Mucosa of stomach (tissue), 1 donor: ENCODE measurements around the gene RAP1GAP2.
A peak's percentile ranks its signal among the peaks of the same experiment; 100 is the strongest.

Experiments
- H3K27me3 ChIP-seq: one replicate; pipeline ENCODE4 v1.7.0; 2013; ENCODE audit warnings: mild to moderate bottlenecking, low read length; ENCODE audit not compliant: control insufficient read depth, insufficient read depth
- H3K36me3 ChIP-seq: one replicate; pipeline ENCODE4 v1.7.0; 2013; ENCODE audit warnings: low read length; ENCODE audit not compliant: control insufficient read depth, insufficient read depth
- H3K4me1 ChIP-seq: one replicate; pipeline ENCODE4 v1.7.0; 2013; ENCODE audit warnings: mild to moderate bottlenecking, low read length; ENCODE audit not compliant: control insufficient read depth, insufficient read depth
- H3K4me3 ChIP-seq: one replicate; pipeline ENCODE4 v1.7.0; 2013; ENCODE audit warnings: low read length
- H3K9ac ChIP-seq: one replicate; pipeline ENCODE4 v1.7.0; 2013; ENCODE audit warnings: mild to moderate bottlenecking, low read length, moderate library complexity
- H3K9me3 ChIP-seq: one replicate; pipeline ENCODE4 v1.7.0; 2013; ENCODE audit warnings: mild to moderate bottlenecking, low read length, moderate library complexity; ENCODE audit not compliant: control insufficient read depth
- donor health status: Pancreatic carcinoma.

RAP1GAP2 gene

GRCh38 chr17:2964028-2964356, 167.8 kb downstream of the RAP1GAP2 start:
- H3K4me1 ChIP-seq, result peaks cover 44% of the 10 kb centered on the region
- H3K4me3 ChIP-seq, result no peak overlapping the region
- no peaks in the 10 kb centered on the region for H3K9me3 ChIP-seq
- no peaks in the 10 kb centered on the region for H3K36me3 ChIP-seq
- H3K27me3 ChIP-seq, result no peaks in the 10 kb centered on the region
- no peak overlapping the region for H3K9ac ChIP-seq

GRCh38 chr17:2964370-2964769, 168.1 kb downstream of the RAP1GAP2 start:
- Histone ChIP-seq H3K4me1 (peaks cover 41% of the 10 kb centered on the region), H3K27me3 (no peaks in the 10 kb centered on the region), H3K9ac (no peak overlapping the region), H3K36me3 (no peaks in the 10 kb centered on the region), H3K4me3 (no peak overlapping the region), H3K9me3 (no peaks in the 10 kb centered on the region)

DNA sequence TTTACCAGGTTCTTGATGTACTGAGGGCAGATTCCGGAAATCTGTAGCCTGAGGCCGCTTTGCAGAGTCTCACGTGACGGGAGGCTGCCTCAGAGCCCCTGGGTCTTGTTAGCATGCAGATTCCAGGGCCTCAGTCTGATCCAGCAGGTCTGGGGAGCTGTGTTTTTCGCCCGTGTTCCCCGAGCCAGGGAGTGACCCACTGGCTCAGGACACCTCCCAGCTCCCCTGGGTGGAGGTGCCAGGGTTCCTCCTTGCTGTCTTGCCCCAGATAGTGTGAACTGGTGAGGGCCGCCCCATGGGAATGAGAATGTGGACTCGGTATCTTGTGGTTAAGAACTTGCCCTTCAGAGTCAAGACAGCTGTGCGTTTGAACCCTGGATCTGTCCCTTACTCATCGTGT, 168.6 kb downstream of the RAP1GAP2 start:
- Histone ChIP-seq H3K9ac (no peak overlapping the region), H3K9me3 (no peaks in the 10 kb centered on the region), H3K36me3 (no peaks in the 10 kb centered on the region), H3K27me3 (no peaks in the 10 kb centered on the region), H3K4me3 (no peak overlapping the region), H3K4me1 (peaks cover 36% of the 10 kb centered on the region)

DNA sequence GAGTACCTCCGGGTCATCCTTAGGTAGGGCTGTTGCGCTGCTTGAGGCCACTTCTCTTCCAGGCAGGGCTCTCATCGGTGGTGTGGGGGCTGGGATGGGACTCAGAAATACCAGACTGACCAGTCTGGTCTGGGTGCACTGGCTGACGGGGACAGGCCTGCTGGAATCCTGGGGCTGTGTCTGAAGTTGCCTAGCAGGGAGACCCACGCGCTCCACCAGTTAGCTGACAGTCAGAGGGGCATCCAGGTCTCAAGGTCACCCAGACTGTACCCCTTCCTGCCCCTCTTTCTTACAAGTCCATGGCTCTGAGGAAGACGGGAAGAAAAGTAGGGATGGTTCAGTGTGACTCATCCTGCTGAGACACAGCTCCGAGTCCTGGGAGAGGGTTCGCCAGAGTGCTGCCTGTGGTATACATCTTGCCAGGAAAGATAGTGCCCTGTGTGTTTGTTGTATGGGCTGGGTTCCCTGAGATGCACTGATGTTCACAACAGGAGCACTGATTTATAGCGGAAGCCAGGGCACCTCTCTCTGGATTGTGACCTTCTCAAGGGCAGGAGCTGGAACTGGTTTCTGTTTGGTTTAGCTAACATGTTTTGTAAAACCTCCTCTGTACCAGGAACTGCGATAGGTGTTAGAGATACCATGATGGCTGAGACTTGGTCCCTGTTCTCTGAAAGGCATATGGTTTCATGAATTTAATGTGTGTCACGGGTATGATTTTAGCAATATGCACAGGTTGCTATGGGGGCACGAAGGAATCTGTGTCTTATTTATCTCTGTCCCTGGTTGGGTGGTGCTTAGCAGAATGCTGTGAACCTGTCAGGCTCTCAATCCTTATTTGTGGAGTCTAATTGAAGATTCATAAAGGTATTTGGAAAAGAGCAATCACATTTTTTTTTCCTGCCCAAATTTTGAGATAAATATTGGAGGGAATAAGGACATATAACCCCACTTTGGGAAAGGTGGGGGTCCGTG, 169.7 kb downstream of the RAP1GAP2 start:
- H3K4me1 ChIP-seq, result peaks cover 25% of the 10 kb centered on the region
- H3K36me3 ChIP-seq, result no peaks in the 10 kb centered on the region
- H3K4me3 ChIP-seq, result no peak overlapping the region
- H3K9ac ChIP-seq, result peak overlapping the region; percentile 25
- H3K9me3 ChIP-seq, result no peaks in the 10 kb centered on the region
- H3K27me3 ChIP-seq, result no peaks in the 10 kb centered on the region

- H3K9me3 ChIP-seq, result no peaks in the 10 kb centered on the region
- no peak overlapping the region for H3K4me3 ChIP-seq
- no peak overlapping the region for H3K9ac ChIP-seq
- peaks cover 19% of the 10 kb centered on the region for H3K4me1 ChIP-seq
- no peaks in the 10 kb centered on the region for H3K36me3 ChIP-seq
- H3K27me3 ChIP-seq, result no peaks in the 10 kb centered on the region
Observed at GRCh38 chr17:2967515-2967914, 171.3 kb downstream of the RAP1GAP2 start.

DNA sequence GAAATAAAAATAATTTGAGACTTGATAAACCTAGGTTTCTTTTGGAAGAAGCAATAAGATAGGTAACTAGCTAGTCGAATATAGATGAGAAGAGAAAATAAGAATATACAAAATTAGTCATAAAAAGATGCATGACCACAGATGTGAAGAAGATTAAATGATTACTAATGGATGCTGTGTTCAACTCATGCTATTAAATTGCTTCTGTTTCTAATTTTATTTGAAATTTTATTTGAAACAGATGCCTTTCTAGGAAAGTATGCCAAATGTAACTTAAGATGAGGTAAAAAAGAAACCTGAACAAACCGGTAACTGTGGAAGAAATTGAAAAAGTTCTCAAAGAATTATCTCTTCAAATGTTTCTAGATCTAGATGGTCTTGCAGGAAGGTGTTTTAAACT, 175.6 kb downstream of the RAP1GAP2 start:
- no peaks in the 10 kb centered on the region for H3K9me3 ChIP-seq
- H3K36me3 ChIP-seq, result no peaks in the 10 kb centered on the region

DNA sequence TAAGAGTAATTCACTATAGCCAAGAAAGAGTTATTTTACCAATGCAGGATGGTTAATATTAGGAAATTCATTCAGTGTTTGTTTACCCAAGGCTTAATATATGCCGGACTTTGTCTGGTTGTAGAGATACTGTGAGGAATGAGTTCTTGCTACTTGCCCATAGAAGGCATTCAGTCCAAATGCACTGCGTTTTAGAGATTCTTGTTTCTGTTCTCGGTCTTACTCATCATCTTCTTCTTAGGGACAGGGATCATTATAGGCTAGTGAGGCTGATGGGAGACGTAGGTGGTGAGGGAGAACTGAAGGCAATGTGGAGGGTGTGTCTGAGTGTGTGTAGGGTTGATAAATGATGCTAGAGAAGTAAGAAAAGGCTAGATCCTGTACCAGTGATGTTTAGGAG, 176.5 kb downstream of the RAP1GAP2 start:
- Histone ChIP-seq H3K36me3 (no peaks in the 10 kb centered on the region), H3K27me3 (no peaks in the 10 kb centered on the region), H3K9ac (no peak overlapping the region), H3K4me3 (no peak overlapping the region), H3K4me1 (no peaks in the 10 kb centered on the region), H3K9me3 (no peaks in the 10 kb centered on the region)

More for the DNA sequence above, 175.6 kb downstream of the RAP1GAP2 start:
- H3K27me3 ChIP-seq, result no peaks in the 10 kb centered on the region
- H3K9ac ChIP-seq, result no peak overlapping the region
- H3K4me1 ChIP-seq, result no peaks in the 10 kb centered on the region
- H3K4me3 ChIP-seq, result no peak overlapping the region

GRCh38 chr17:2974347-2974746, 178.1 kb downstream of the RAP1GAP2 start:
- no peak overlapping the region for H3K9ac ChIP-seq
- H3K4me3 ChIP-seq, result no peak overlapping the region
- H3K27me3 ChIP-seq, result no peaks in the 10 kb centered on the region
- H3K9me3 ChIP-seq, result no peaks in the 10 kb centered on the region
- no peaks in the 10 kb centered on the region for H3K36me3 ChIP-seq
- H3K4me1 ChIP-seq, result no peaks in the 10 kb centered on the region

GRCh38 chr17:2975469-2975958, 179.3 kb downstream of the RAP1GAP2 start:
- Histone ChIP-seq H3K4me1 (no peaks in the 10 kb centered on the region), H3K9ac (peak overlapping the region; percentile 65), H3K36me3 (no peaks in the 10 kb centered on the region), H3K27me3 (no peaks in the 10 kb centered on the region), H3K4me3 (no peak overlapping the region), H3K9me3 (no peaks in the 10 kb centered on the region)

DNA sequence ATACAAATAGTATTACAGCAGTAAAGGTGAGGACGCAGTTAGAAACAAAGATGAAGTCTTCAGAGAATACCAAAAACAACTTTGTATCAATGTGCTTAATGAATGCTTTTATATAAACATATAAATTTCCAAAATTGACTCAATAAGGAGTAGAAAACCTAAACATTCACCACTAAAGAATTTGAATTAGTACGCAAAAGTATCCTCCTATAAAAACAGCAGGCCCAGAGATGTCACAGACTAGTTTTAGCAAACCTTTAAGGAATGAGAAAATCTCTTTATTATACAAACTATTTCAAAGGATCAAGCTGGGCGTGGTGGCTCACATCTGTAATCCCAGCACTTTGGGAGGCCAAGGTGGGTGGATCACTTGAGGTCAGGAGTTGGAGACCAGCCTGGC, 180.9 kb downstream of the RAP1GAP2 start:
- Histone ChIP-seq H3K9ac (no peak overlapping the region), H3K4me1 (no peaks in the 10 kb centered on the region), H3K27me3 (no peaks in the 10 kb centered on the region), H3K9me3 (no peaks in the 10 kb centered on the region), H3K36me3 (no peaks in the 10 kb centered on the region), H3K4me3 (no peak overlapping the region)

DNA sequence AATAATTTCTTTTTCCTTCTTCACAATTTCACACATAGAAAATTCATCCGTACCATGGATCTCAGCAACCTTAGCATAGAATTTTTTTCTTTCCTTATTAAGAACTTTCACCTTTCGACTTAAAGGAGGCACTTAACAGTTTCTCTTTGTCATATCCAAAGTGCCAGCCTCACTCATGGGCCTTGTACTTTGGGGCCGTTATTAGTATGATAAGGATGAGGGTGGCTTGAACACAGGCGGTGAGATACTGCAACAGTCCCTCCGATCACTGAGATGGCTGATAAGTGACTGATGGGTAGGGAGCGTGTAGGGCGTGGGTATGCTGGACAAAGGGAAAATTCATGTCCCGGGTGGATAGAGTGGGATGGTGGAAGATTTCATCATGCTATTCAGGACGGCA, 181.9 kb downstream of the RAP1GAP2 start:
- Histone ChIP-seq H3K36me3 (no peaks in the 10 kb centered on the region), H3K9ac (no peak overlapping the region), H3K9me3 (no peaks in the 10 kb centered on the region), H3K27me3 (no peaks in the 10 kb centered on the region), H3K4me3 (no peak overlapping the region), H3K4me1 (no peaks in the 10 kb centered on the region)

DNA sequence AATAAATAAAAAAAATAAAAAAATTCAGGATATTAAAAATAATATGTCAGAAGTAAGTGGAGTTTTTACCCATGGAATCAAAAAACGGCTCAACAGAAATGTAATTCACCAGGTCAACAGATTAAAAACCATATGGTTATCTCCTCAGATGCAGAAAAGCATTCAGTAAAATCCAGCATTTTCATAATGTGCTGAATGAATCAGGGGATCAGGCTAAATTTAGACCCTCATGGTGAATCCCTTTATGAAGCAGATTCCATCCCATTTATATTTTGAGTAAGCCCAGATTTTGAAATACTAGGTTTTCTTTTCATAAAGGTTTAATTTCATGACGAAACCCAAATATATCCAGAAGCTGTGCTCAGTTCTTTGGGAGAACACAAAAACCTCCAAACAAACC, 182.8 kb downstream of the RAP1GAP2 start:
- no peaks in the 10 kb centered on the region for H3K27me3 ChIP-seq
- H3K4me3 ChIP-seq, result no peak overlapping the region
- H3K9me3 ChIP-seq, result no peaks in the 10 kb centered on the region
- H3K4me1 ChIP-seq, result no peaks in the 10 kb centered on the region
- no peaks in the 10 kb centered on the region for H3K36me3 ChIP-seq
- no peak overlapping the region for H3K9ac ChIP-seq
